ENCODE data around the gene ZBTB43.

GRCh38 chr9:126833710-126834345 lies 29.0 kb downstream of the ZBTB43 start:
- TF ChIP-seq CTCF (IDR thresholded peaks at IDR 0.05 in 2 of 3, conservative IDR thresholded peaks at IDR 0.05 in 1 of 3; ENCODE audit: borderline replicate concordance in 1 of 3, insufficient read depth in 1 of 3, low read depth in 2 of 3, low read length in 2 of 3) (no peak), POLR2A (IDR thresholded peaks at IDR 0.05; ENCODE audit: borderline replicate concordance, extremely low read depth, insufficient read depth, insufficient read length) (no peak), SP1 (IDR thresholded peaks at IDR 0.05; ENCODE audit: low read depth) (no peak), SIN3A (IDR thresholded peaks at IDR 0.05; ENCODE audit: low read depth) (no peak)

Data from HCT116 (cell line).